ENCODE measurements around the gene SKI.

DNA sequence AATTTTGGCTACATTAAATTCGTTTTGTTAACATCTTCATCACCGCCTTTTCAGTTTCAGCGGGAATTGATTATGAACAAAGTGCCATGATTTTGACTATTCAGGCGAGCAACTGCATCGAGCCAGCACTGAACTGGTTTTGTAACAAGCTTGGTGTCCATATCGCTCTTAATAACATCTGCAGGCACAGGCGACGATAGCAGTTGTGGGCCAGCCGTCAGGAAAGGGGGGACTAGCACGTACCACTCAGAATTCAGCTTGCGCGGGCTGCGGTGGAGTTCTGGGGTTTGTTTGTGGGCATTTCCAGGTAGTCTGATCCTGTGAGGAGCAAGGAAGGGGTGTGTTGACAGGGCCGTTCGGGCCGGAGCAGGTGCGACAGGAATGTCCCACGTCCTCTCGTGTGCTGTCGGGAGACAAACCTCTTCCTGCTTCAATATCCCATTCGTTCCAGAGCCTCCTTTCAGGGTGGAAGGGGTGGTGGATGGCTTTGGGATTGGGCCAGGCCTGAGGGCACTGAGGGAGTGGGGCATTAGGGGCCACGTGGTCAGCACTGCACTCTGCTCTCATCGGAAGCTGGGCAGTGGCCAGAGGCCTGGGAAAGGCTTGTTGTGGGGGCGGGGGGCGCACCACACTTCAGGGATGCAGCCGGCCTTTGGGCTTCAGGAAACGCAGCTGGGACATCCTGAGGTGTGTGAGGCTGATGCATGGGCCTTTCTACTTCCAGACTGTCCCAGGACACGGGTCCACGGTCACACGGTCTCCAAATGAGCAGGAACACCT is 39.1 kb downstream of the SKI start:
- TF ChIP-seq, protein P1, sequence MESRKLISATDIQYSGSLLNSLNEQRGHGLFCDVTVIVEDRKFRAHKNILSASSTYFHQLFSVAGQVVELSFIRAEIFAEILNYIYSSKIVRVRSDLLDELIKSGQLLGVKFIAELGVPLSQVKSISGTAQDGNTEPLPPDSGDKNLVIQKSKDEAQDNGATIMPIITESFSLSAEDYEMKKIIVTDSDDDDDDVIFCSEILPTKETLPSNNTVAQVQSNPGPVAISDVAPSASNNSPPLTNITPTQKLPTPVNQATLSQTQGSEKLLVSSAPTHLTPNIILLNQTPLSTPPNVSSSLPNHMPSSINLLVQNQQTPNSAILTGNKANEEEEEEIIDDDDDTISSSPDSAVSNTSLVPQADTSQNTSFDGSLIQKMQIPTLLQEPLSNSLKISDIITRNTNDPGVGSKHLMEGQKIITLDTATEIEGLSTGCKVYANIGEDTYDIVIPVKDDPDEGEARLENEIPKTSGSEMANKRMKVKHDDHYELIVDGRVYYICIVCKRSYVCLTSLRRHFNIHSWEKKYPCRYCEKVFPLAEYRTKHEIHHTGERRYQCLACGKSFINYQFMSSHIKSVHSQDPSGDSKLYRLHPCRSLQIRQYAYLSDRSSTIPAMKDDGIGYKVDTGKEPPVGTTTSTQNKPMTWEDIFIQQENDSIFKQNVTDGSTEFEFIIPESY (IDR thresholded peaks at IDR 0.05), result no peak
- no peak for TF ChIP-seq POLR2A (IDR thresholded peaks at IDR 0.05; ENCODE audit: low read depth, low read length)
- TF ChIP-seq, protein P2, sequence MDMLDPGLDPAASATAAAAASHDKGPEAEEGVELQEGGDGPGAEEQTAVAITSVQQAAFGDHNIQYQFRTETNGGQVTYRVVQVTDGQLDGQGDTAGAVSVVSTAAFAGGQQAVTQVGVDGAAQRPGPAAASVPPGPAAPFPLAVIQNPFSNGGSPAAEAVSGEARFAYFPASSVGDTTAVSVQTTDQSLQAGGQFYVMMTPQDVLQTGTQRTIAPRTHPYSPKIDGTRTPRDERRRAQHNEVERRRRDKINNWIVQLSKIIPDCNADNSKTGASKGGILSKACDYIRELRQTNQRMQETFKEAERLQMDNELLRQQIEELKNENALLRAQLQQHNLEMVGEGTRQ (IDR thresholded peaks at IDR 0.05; ENCODE audit: borderline replicate concordance, low read depth, low read length), result no peak
- TF ChIP-seq, protein P3, sequence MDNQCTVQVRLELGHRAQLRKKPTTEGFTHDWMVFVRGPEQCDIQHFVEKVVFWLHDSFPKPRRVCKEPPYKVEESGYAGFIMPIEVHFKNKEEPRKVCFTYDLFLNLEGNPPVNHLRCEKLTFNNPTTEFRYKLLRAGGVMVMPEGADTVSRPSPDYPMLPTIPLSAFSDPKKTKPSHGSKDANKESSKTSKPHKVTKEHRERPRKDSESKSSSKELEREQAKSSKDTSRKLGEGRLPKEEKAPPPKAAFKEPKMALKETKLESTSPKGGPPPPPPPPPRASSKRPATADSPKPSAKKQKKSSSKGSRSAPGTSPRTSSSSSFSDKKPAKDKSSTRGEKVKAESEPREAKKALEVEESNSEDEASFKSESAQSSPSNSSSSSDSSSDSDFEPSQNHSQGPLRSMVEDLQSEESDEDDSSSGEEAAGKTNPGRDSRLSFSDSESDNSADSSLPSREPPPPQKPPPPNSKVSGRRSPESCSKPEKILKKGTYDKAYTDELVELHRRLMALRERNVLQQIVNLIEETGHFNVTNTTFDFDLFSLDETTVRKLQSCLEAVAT (IDR thresholded peaks at IDR 0.05), result no peak
